Vagina (tissue), 2 donors: ENCODE measurements around the gene RALGAPA2.

Experiments used
- CTCF ChIP-seq, 3 experiments: fragments of 450-650 bp in 2 of 3; fragments of 200-600 bp in 1 of 3; sonication (generic) in 1 of 3; IDR thresholded peaks; one replicate each; pipeline ENCODE4 v1.5.1; 2017 to 2019; ENCODE audit warnings: antibody characterized with exemption in 3 of 3, mild to moderate bottlenecking in 2 of 3, moderate library complexity in 2 of 3
- POLR2A ChIP-seq, 2 donors: fragments of 450-650 bp; IDR thresholded peaks; one replicate each; pipeline ENCODE4 v1.6.1; 2017; ENCODE audit warnings: antibody characterized with exemption in 2 of 2, mild to moderate bottlenecking in 2 of 2, moderate library complexity in 2 of 2
- POLR2AphosphoS5 ChIP-seq, 2 donors: sonication (generic); formaldehyde crosslinking; IDR thresholded peaks; one replicate each; pipeline ENCODE4 v1.9.0; 2017; ENCODE audit warnings: antibody characterized with exemption in 2 of 2, mild to moderate bottlenecking in 2 of 2, low read depth in 1 of 2; ENCODE audit not compliant: insufficient read depth in 1 of 2

- TF ChIP-seq CTCF (IDR thresholded peaks at IDR 0.05): no peak
- TF ChIP-seq POLR2A (IDR thresholded peaks at IDR 0.05): no peak
- no peak for TF ChIP-seq POLR2AphosphoS5 (IDR thresholded peaks at IDR 0.05; ENCODE audit: insufficient read depth in 1 of 2, low read depth in 1 of 2)
Measured at GRCh38 chr20:20410678-20411077, 301.8 kb downstream of the RALGAPA2 start.
